Small intestine (tissue), 7 donors: ENCODE data around the gene ECHS1. TPM values are rescaled to one million over a fixed set of nuclear protein-coding genes. Genes with fewer than 3 reads are reported as not detected.
"Not testable (repeated sequence)": the region's sequence is repeated elsewhere in the genome, so short reads cannot be mapped to it uniquely, and the experiment has no call there.

ENCODE experiments used
- DNase-seq, 2 donors: peaks; one replicate each; pipeline versions ENCODE4 v3.0.0 to v3.0.0-alpha.2; 2013
- FAIRE-seq: peaks from 2 replicates; lab custom pipeline; 2012; peaks lifted over from hg19 to GRCh38; lab: Jason Lieb, UNC
- H3K27ac ChIP-seq, 3 donors: one replicate each; pipeline ENCODE4 v1.5.1; 2013; ENCODE audit warnings: low read length in 2 of 3, mild to moderate bottlenecking in 2 of 3, control low read depth in 1 of 3, inconsistent platforms in 1 of 3, low read depth in 1 of 3, moderate library complexity in 1 of 3
- H3K27me3 ChIP-seq, 3 donors: one replicate each; pipeline ENCODE4 v1.6.1; 2013; ENCODE audit warnings: low read length in 3 of 3, inconsistent platforms in 1 of 3; ENCODE audit not compliant: control insufficient read depth in 3 of 3, insufficient read depth in 3 of 3
- H3K36me3 ChIP-seq, 3 donors: one replicate each; pipeline ENCODE4 v1.6.1; 2013; ENCODE audit warnings: low read length in 3 of 3, inconsistent platforms in 1 of 3, low read depth in 1 of 3, mild to moderate bottlenecking in 1 of 3, moderate library complexity in 1 of 3; ENCODE audit not compliant: control insufficient read depth in 3 of 3, insufficient read depth in 2 of 3
- H3K4me1 ChIP-seq, 3 donors: one replicate each; pipeline ENCODE4 v1.6.1; 2013; ENCODE audit warnings: low read length in 2 of 3, inconsistent platforms in 1 of 3, low read depth in 1 of 3, mild to moderate bottlenecking in 1 of 3, moderate library complexity in 1 of 3; ENCODE audit not compliant: control insufficient read depth in 3 of 3, insufficient read depth in 2 of 3
- H3K4me3 ChIP-seq, 3 donors: one replicate each; pipeline ENCODE4 v1.5.1; 2013; ENCODE audit warnings: low read length in 3 of 3, control low read depth in 1 of 3, inconsistent platforms in 1 of 3, low read depth in 1 of 3, mild to moderate bottlenecking in 1 of 3, moderate library complexity in 1 of 3
- H3K9me3 ChIP-seq, 2 donors: one replicate each; pipeline ENCODE4 v1.6.1; 2013; ENCODE audit warnings: low read depth in 1 of 2, low read length in 1 of 2; ENCODE audit not compliant: control insufficient read depth in 2 of 2, insufficient read depth in 1 of 2
- WGBS, 3 donors: extraction: QIAGEN DNeasy Blood & Tissue Kit; methylation state at CpG; one replicate each; pipeline ENCODE4 v1.1.7; 2013; 5-methylcytosine and 5-hydroxymethylcytosine counted together
- polyA plus RNA-seq, 4 donors: library from polyadenylated mRNA; stranded (reverse) in 3 of 4; unstranded in 1 of 4; fragments of 200-250 nt in 3 of 4; fragments of 120-200 nt in 1 of 4; gene quantifications; one replicate each; pipeline versions ENCODE4 v1.2.1 to v1.2.3, GENCODE V29; 2013
- donor health status: healthy with polysubstance abuse.
- donor health status: control.
- donor health status: control.
- donor health status: Bipolar disorder and iron deficiency.
- donor health status: healthy.

ECHS1 gene
- polyA plus RNA-seq, 4 donors = 140 to 371 (median 225) TPM

DNA sequence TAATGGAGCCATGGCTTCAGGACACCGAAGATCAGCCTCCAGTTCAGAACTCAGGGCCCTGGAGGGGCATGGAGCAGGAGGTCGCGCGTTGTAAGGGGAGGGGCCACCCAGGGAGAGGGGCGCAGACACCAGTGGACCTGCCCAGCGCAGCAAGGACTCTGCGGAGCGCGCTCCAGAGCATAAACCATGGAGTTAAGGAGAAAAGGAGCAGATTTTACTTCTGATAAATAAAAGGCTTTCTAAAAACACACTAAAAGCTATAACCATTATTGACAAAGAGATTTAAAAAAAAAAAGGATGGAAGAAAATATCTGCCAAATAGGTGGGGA is 47.0 kb downstream of the ECHS1 start:
- FAIRE-seq (no peak), DNase-seq (no peak)
- Histone ChIP-seq H3K4me3 (peak overlapping the region in 1 of 3 donors; percentile 41), H3K4me1 (peaks cover 0 to 13% (median 3%) of the 10 kb centered on the region in 3 donors), H3K36me3 (no peaks in the 10 kb centered on the region), H3K27ac (no peak overlapping the region), H3K27me3 (peaks cover 3 to 54% (median 31%) of the 10 kb centered on the region in 3 donors), H3K9me3 (peaks cover 0 to 2% of the 10 kb centered on the region in 2 donors)
- WGBS, 3 donors = 26 to 36% (median 34%) methylated on average over 9 of the region's 9 CpGs

DNA sequence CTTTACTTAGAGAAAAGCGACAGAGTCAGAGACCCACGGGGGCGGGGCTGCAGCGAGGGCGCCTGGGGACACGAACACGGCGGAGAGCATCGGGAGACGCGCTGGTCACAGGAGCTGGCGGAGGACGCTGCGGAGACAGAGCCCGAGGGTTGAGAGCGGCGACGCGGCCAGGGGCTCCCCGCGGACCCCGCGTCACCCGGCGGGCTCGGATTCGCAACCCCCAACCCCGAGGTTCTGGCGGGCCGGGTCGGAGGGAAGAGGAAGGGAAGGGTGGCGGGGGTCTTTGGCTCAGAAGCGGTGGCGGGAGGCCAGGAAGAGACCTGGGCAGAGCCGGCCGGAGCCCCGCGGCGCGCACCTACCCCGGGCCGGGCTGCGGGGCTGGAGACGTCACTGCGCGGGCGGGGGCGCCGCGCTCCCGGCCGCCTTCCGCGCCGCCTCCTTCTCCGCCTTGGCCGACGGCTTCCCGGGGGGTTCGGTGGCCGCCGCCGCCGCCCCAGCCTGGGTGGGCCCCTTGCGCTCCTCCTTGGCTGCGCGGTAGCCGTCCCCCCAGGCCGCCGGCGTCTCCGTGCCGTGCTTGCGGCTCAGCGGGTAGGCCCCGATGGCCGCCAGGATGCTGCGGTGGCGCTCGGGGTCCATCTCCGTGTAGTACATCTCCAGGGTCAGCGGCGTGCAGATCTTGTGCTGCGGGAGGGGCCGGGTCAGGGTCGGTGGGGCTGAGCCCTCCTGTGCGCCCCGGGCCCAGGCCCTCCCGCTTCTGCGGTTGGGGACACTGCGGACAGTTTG is 47.5 kb downstream of the ECHS1 start:
- peaks cover 0 to 2% of the 10 kb centered on the region in 2 donors for H3K9me3 ChIP-seq
- FAIRE-seq (no peak), DNase-seq (peak in 1 of 2 donors; percentile 36)
- no peaks in the 10 kb centered on the region for H3K36me3 ChIP-seq
- WGBS, 3 donors = 2 to 3% (median 2%) methylated on average over 58 to 91 of the region's 91 CpGs
- H3K4me3 ChIP-seq = peak overlapping the region; percentile 13 to 41 (median 28)
- H3K27ac ChIP-seq = no peak overlapping the region
- peaks cover 3 to 51% (median 31%) of the 10 kb centered on the region in 3 donors for H3K27me3 ChIP-seq
- peaks cover 0 to 13% (median 3%) of the 10 kb centered on the region in 3 donors for H3K4me1 ChIP-seq

DNA sequence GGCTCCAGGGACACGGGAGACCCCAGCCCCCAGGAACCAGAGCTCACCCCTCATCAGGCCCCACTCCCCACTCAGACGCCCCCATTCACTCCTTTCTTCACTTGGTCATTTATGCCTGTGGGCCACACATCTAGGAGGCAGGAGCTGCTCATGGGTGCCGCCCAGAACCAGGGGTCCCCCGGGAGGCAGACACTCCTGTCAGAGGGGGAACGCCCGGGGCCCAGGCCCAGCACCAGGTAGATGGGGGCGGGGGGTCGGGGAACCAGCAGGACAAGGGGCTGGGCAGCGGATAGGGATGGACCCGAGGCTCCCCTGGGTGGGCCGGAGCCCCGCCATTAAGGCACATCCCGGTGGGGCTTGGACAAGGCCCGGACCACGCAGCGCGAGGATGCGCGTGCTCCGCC is 48.3 kb downstream of the ECHS1 start:
- 11 to 20% (median 13%) methylated on average over 10 to 20 of the region's 20 CpGs for WGBS, 3 donors
- H3K4me3 ChIP-seq = peak overlapping the region in 1 of 3 donors; percentile 2
- H3K4me1 ChIP-seq = peaks cover 0 to 11% (median 3%) of the 10 kb centered on the region in 3 donors
- no peak for FAIRE-seq
- DNase-seq = no peak
- peaks cover 0 to 2% of the 10 kb centered on the region in 2 donors for H3K9me3 ChIP-seq
- no peak overlapping the region for H3K27ac ChIP-seq
- no peaks in the 10 kb centered on the region for H3K36me3 ChIP-seq
- peaks cover 3 to 49% (median 33%) of the 10 kb centered on the region in 3 donors for H3K27me3 ChIP-seq

DNA sequence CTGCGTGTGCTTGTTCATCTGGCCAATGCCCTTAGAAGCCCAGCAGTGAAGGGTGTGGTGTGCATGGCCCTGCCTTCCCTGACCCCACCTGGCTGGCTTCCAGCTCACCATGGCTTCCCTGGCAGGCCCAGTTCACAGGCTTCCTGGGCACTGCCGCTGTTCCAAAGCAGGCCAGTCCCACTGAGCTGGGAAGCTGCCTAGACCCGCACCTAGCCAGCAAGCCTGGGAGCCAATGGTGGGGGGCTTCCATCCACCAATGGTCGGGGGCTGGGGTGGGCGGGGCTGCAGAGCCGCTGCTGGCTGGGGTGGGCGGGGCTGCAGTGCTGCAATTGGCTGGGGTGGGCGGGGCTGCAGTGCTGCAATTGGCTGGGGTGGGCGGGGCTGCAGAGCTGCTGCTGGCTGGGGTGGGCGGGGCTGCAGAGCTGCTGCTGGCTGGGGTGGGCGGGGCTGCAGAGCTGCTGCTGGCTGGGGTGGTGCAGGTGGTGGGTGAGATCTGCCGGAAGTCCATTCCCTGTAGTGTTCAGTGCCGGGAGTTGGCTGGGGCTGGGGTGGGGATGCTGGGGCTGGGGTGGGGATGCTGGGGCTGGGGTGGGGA is 48.9 kb downstream of the ECHS1 start:
- H3K4me1 ChIP-seq = peaks cover 0 to 10% (median 3%) of the 10 kb centered on the region in 3 donors
- peaks cover 0 to 2% of the 10 kb centered on the region in 2 donors for H3K9me3 ChIP-seq
- peak overlapping the region in 1 of 3 donors; percentile 69 for H3K27ac ChIP-seq
- H3K36me3 ChIP-seq = no peaks in the 10 kb centered on the region
- peak overlapping the region in 2 of 3 donors; percentile 31 to 40 for H3K4me3 ChIP-seq
- 2 to 7% (median 5%) methylated on average over 9 to 13 of the region's 13 CpGs for WGBS, 3 donors
- no peak for FAIRE-seq
- peak; percentile 87 to 90 for DNase-seq
- H3K27me3 ChIP-seq = peaks cover 3 to 48% (median 30%) of the 10 kb centered on the region in 3 donors

DNA sequence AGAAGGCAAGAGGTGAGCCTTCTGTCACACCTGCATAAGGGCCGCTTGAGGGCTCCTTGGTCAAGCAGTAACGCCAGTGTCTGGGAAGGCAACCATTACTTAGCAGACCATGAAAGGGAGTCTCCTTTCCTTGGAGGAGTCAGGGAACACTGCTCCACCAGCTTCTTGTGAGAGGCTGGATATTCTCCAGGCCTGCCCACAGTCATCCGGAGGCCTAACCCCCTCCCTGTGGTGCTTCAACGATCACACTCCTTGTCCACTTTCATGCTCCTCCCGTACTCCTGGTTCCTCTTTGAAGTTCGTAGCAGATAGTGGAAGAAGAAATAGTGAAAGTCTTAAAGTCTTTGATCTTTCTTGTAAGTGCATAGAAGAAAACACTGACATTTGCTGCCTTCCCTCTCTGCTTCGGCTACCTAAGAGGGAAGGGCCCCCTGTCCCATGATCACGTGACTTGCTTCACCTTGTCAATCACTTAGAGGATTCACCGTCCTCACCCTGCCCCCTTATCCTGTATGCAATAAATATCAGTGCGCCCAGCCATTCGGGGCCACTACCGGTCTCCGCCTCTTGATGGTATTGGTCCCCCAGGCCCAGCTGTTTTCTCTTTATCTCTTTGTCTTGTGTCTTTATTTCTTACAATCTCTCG is 51.0 kb downstream of the ECHS1 start:
- not testable (repeated sequence) for H3K4me3 ChIP-seq, H3K9me3 ChIP-seq, DNase-seq, FAIRE-seq, H3K4me1 ChIP-seq, H3K27ac ChIP-seq, H3K36me3 ChIP-seq
- WGBS, 3 donors = 72 to 76% (median 73%) methylated on average over 11 to 12 of the region's 14 CpGs
- H3K27me3 ChIP-seq = peaks cover 0 to 30% (median 18%) of the 10 kb centered on the region in 3 donors

DNA sequence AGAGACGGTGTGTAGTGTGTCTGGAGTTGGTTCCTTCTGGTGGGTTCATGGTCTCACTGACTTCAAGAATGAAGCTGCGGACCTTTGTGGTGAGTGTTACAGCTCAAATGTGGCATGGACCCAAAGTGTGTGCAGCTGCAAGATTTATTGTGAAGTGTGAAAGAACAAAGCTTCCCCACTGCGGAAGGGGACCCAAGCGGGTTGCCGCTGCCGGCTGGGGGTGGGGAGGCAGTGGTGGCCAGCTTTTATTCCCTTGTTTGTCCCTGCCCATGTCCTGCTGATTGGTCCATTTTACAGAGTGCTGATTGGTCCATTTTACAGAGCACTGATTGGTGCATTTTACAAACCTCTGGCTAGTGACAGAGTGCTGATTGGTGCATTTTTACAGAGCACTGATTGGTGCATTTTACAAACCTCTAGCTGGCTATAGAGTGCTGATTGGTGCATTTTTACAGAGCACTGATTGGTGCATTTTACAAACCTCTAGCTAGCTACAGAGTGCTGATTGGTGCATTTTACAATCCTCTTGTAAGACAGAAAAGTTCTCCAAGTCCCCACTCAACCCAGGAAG is 52.2 kb downstream of the ECHS1 start:
- FAIRE-seq = not testable (repeated sequence)
- WGBS, 3 donors = 93 to 97% (median 96%) methylated on average over 6 of the region's 6 CpGs

DNA sequence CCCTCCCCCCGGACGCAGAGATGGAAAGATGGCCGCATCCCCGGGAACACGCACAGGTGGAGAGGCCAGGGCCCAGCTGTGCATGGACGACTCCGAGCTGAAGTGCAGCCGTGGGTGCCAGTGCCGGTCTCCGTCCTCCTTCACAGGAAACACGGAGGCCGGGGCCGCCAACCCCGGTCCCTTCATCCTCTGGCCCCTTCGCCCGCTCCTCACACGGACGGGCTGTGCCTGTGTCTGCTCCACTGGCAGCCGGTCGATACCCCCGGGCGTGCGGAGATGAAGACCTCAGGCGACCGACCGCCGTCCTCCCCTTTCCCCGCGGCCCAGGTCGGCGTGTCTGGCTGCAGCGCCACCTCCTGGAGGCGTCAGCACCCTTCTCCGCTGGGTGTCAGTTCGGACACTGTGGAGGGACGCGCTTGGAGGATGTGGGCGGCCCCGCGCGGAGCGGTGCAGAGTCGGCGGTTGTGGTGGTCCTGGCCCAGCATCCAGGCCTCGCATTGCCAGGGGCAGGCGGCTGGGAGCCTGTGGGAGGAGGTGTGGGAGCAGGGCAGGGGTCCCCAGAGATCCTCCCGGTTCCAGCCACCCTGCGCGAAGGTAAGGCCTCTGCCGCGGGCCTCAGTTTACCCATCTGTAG is 54.5 kb downstream of the ECHS1 start:
- DNase-seq (peak; percentile 49 to 81), FAIRE-seq (no peak)
- Histone ChIP-seq H3K27ac (no peak overlapping the region), H3K9me3 (no peaks in the 10 kb centered on the region), H3K4me3 (peak overlapping the region; percentile 5 to 34 (median 27)), H3K36me3 (no peaks in the 10 kb centered on the region), H3K27me3 (peaks cover 0 to 6% (median 5%) of the 10 kb centered on the region in 3 donors), H3K4me1 (no peaks in the 10 kb centered on the region)
- WGBS, 3 donors = 6 to 11% (median 9%) methylated on average over 42 to 51 of the region's 51 CpGs

More for the DNA sequence above, 52.2 kb downstream of the ECHS1 start:
- not testable (repeated sequence) for DNase-seq, H3K4me1 ChIP-seq, H3K9me3 ChIP-seq, H3K27ac ChIP-seq, H3K4me3 ChIP-seq, H3K36me3 ChIP-seq
- peaks cover 0 to 17% (median 10%) of the 10 kb centered on the region in 3 donors for H3K27me3 ChIP-seq
